CD4-positive, alpha-beta T cell treated with Interleukin-6 for 4 hours (primary cell): ENCODE data around the gene FREM2.

Source experiments
- DNase-seq: peaks from one replicate; pipeline ENCODE4 v3.0.0-alpha.2; 2020; ENCODE audit warnings: mixed read lengths

The FREM2 gene

GRCh38 chr13:38849315-38849714, 162.4 kb downstream of the FREM2 start:
- no peak for DNase-seq

DNA sequence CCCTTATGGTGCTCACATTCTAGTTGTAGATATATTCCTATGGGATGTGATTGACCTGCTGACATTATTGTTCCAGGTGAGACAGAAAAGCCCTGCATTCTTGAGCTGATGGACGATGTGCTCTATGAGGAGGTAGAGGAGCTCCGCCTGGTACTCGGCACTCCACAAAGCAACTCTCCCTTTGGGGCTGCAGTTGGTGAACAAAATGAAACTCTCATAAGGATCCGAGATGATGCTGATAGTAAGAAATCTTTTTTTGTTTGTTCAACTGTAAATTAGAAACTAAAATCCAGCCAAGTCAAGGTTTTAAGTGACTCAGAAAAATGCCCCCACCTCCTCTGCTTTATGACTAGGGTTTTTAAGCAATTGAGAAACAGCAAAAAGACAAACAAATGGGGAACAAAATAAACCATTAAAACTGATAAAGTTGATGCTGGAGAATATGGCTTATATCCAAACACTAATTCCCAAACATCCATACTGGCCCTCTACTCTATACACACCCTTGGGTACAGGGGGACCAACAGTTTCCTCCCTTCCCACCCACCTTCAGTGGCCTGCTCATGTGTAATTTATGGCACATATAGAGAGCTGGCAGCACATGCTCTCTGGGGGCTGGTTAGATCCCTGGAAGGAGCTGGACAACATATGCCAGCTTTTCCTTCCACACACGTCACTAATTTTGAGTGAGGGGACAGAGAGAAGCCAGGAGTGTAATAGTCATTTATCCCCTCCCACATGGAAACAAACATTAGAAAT, 164.2 kb downstream of the FREM2 start:
- no peak for DNase-seq

- DNase-seq: no peak
These were observed 167.3 kb downstream of the FREM2 start for GRCh38 chr13:38854226-38854625.

- DNase-seq: no peak
These were observed 169.2 kb downstream of the FREM2 start for GRCh38 chr13:38856065-38856464.

DNA sequence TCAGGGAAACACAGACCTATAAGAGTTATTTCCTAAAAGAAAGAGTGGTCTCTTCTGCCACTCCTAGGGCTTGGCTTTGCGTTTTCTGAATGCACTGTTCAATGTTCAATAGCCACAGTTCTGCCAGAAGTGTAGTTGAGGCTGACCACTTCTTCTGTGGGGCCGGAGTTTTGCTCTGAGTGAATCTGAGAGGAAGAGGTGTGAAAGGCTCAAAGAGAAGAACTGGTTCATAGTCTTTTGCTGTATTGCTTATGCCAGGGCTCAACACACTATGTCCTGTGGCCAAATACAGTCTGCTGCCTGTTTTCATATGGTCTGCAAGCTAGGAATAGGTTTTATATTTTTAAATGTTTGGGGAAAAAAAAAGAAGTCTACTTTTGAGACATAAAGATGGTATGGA, 175.6 kb downstream of the FREM2 start:
- no peak for DNase-seq

GRCh38 chr13:38863536-38863935, 176.7 kb downstream of the FREM2 start:
- no peak for DNase-seq

DNA sequence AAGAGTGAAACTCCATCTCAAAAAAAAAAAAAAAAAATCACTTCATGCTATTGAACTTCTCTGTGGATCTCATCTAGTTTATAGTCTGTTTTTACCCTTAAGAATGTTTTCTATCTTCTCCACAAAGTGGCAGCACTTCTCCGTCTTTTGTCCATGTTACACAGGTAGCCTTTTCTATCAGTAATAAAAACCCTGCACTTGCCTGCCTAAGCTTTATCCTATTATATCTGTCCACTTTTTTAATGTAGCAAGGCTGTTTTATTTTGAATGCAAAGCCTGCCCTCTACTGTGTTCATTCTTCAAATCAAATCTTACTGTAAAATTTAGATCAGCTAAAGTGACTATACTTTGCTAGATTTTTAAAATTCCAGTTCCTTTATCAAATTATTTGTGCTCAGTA, 179.8 kb downstream of the FREM2 start:
- DNase-seq: no peak

- DNase-seq: no peak
These were observed 181.5 kb downstream of the FREM2 start for GRCh38 chr13:38868399-38868798.

GRCh38 chr13:38868870-38869269, 182.0 kb downstream of the FREM2 start:
- no peak for DNase-seq

GRCh38 chr13:38871275-38871674, 184.4 kb downstream of the FREM2 start:
- DNase-seq: no peak

- DNase-seq: peak; percentile 8
These were observed 185.8 kb downstream of the FREM2 start for GRCh38 chr13:38872693-38873092.

DNA sequence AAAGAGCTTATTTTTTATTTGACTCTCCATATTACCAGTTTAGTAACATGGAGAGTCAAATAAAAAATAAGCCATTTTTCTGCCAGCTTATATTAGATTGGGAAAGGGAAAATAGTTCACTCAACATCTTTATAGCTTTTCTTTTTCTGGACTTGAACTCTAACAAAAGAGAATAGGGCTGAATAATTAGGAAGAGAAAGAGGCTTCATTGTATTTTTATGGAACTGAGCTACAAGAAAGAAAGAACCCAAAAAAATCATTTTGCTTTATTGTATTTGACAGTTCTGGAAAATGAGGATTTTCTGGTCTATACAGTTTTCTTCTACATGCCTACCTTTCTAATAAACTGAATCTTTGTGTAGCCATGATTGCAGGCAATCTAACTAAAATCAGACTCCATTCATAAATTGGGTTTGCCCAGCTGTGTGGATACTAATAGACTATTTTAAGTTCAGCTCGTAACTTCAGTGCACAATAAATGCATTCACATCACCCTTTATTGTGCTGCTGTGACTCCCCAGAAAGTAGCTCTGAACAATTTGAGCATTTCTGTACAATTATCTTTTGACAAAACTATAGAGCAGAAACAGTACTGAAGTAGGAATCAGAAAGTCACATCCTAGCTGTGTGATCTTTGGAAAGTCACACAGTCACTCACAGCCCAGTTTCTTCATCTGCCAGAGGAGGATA, 188.5 kb downstream of the FREM2 start:
- DNase-seq: no peak

GRCh38 chr13:38879278-38879677, 192.4 kb downstream of the FREM2 start:
- no peak for DNase-seq

- DNase-seq: no peak
These were observed 192.9 kb downstream of the FREM2 start for GRCh38 chr13:38879786-38880185.

GRCh38 chr13:38880397-38880796, 193.5 kb downstream of the FREM2 start:
- DNase-seq: no peak

- no peak for DNase-seq
These were observed 196.9 kb downstream of the FREM2 start for GRCh38 chr13:38883783-38884182.

DNA sequence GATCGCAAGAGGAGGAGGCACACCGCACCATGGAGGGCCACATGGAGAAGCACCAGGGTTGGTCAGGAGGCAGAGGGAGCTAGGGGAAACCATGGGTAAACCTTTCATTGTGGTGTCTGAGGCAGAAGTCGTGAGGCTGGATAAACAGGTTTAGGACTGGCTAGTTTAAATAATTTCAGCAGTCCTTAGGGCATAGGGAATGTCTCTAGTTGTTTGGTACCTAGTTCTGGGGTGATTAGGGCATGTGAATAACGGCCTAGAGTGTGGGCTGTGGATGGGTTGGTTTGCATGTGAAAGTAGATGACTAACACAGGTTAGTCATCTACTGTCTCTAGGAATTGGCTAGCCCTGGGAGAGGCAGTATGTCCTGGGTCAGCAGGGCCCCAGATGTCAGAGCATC, 201.4 kb downstream of the FREM2 start:
- DNase-seq: no peak

- no peak for DNase-seq
These were observed 208.2 kb downstream of the FREM2 start for GRCh38 chr13:38895075-38895474.

- DNase-seq: no peak
These were observed 210.6 kb downstream of the FREM2 start for GRCh38 chr13:38897521-38897920.

DNA sequence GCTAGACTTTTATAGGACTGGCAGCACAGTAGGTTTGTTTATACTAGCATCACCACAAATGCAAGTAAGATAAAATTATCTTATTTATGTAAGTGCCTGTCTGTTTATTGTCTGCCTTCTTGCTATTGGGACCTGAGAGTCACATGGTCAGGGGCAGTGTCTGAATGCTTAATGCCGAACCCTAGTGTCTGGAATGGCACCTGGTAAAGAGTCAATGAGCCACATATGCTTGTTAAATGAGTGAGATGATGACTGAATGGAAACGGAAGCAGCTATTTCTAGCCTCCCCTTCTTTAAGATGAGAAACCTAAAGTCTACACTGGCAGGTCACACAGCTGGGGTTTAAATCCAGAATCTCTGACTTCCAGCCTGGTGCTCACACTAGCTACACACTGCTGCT, 211.6 kb downstream of the FREM2 start:
- DNase-seq: no peak

- no peak for DNase-seq
These were observed 212.7 kb downstream of the FREM2 start for GRCh38 chr13:38899571-38899970.

DNA sequence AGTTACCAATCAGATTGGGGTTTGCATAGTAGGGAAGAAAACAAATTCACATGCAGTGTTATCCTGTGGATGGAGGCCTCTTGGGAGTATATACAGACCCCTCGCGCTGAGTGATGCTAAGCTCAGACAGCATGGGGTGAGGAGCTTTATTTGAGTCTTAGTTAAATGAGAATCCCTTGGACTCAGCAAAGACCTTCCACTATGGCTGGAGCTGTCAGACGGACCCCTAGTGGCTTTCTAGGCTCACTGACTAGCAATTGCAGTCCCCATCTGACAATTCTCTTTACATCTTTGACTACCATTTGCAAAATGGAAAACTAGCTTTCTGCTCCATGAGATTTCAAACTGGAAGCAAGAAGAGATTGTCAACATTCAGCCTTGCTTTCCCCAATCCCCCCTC, 213.3 kb downstream of the FREM2 start:
- no peak for DNase-seq

DNA sequence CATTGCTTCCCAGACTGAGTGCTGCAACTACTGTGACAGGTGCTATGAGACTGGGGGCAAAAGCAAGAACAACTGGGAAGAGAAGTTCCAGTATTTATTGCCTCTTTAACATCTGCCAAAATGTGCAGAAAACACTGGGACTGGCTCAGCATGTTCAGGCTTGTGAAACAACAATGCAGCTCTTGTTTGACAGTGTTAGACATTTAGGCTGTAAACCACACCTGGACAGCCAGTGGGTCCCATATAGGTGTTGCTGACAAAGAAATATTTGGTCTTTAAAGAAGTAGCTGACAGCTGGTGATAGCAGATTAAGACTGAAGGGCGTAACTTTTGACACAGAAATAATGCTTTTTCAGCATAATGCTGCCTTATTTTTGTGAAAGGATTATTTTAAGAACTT, 215.7 kb downstream of the FREM2 start:
- DNase-seq: no peak

DNA sequence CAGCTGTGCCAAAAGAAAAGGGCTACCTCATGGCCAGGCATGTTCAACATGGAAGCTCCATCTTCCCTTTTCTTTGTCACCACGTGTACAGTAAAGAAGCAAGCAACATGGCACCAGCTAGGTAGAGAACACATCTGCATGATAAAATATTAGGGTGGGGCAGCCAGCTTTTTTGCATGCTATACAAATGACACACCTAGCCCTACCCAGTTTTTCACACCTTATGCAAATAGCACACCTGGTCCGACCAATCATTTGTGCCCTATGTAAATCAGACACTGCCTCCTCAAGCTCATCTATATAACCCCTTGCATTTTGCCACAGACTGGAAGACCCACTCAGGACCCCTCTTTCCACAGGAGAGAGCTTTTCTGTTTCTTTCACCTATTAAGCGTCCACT, 218.2 kb downstream of the FREM2 start:
- no peak for DNase-seq

GRCh38 chr13:38905861-38906260, 219.0 kb downstream of the FREM2 start:
- no peak for DNase-seq
